Measurements from ENCODE around the gene TNNT3.

TNNT3 gene

DNA sequence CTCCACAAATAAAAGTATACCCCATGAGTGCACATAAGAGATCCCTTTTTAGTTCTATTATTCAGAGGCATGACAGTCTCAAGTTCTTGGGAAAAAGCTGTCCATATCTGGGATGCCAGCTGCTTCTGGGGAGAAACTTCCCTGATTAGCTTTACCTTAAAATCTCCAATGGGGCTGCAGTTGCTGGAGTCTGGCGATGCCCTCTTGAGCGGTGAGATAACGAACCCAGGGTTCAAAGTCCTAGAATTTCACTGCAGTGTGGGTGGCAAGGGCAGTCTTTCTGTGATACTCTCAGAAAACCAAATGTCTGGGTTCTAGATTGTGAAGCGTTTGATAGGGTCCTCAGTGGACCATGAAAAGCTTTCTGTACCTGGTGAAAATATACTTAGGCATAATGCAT lies 20.4 kb upstream of the TNNT3 start:
- DNase-seq: no peak

DNA sequence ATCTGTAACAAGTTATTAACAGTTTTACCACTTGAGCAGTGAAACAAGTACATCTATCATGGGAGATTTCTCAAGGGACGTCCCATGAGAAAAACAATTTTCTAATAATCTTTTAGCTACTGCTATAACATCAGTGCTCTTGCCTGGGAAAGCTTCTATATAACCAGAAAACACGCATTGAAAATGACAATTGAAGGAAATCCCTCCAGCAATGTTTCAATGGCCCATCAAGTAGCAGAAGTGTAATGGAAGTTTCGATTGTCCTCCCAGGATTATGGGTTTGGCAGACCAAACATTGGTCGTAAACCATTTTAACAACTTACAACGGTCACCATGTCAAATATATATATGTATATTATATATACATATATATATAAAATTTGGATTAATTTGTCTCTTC lies 19.8 kb upstream of the TNNT3 start:
- no peak for DNase-seq

DNA sequence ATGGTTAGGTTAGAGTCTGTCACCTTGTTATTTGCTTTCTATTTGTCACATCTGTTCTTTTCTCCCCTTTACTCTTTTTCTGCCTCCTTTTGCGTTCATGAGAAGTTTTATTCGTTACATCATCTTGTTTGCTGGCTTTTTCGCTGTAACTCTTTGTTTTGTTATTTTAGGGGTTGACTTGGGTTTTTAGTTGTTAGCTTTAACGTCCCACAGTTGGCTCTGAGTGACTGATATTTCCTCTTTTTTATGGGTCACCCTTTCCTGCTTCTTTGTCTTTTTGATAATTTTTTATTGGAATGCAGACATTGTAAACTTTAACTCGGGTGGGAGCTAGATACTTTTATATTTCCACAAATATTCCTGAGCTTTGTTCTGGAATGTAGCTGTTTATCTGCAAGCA lies 13.3 kb upstream of the TNNT3 start:
- DNase-seq: no peak

DNA sequence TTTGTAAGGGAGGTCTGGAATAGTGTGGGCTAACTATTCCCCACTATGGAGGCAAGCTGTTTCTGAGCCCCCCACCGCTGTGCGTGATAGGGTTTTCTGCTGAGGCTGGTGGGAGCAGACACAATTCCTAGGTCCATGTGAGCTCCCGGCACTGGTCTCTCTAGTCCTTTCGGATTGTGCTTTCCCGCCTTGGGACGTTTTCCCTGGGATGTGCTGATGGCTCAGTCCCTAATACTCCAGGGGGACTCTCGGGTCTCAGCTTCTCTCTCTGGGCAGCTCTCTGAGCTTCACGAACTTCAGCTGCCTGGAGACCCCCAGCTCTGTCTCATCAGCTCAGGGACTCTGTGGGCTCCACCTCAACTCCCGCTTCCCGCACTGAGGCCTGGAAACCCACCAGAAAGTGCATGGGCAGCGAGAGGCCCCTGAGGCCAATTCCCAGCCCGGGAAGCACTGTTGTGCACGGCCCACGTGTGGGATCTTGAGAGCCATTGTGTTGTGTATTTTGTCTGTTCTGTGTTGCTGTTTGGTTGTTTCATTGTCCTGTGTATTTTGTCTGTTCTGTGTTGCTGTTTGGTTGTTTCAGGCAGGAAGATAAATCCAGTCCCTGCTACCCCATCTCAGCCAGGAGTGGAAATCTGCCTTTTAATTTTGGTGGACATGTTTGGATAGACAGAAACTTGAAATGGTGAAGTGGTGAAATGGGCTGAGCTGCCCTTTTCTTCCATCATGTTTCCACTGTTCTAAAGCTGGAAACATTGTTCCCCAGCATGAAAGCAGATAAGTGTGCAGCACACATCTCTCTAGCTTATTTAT lies 12.7 kb upstream of the TNNT3 start:
- no peak for DNase-seq

DNA sequence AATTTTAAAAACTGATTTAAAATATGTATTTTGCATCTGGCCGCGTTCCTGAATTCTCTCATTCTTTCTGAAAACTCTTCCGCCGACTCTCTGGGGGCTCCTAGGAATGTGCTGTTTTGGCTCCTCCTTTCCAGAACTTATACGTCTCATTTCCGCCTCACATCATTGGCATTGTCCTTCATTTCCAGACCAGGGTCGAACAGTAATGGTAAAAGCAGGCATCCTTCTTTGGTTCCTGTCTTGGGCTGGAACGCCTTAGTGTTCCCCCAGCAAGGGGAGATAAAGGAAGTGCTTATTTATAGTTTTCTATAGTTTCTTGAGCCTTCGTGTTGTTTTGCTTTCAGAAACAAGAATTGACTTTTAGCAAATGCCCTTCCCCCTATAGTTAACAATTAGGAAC lies 10.9 kb upstream of the TNNT3 start:
- no peak for DNase-seq

DNA sequence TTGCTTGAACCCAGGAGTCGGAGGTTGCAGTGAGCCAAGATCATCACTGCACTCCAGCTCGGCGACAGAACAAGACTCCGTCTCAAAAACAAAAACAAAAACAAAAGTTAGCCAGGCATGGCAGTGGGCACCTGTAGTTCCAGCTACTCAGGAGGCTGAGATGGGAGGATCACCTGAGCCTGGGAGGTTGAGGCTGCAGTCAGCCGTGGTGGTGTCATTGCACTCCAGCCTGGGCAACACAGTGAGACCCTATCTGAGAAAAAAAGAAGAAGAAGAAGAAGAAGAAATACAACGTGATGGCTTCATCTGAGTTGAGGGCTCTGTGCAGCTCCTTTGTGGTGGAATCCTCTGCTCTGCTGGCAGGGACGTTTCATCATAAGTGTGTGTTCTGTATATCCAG lies 10.0 kb upstream of the TNNT3 start:
- no peak for DNase-seq

DNA sequence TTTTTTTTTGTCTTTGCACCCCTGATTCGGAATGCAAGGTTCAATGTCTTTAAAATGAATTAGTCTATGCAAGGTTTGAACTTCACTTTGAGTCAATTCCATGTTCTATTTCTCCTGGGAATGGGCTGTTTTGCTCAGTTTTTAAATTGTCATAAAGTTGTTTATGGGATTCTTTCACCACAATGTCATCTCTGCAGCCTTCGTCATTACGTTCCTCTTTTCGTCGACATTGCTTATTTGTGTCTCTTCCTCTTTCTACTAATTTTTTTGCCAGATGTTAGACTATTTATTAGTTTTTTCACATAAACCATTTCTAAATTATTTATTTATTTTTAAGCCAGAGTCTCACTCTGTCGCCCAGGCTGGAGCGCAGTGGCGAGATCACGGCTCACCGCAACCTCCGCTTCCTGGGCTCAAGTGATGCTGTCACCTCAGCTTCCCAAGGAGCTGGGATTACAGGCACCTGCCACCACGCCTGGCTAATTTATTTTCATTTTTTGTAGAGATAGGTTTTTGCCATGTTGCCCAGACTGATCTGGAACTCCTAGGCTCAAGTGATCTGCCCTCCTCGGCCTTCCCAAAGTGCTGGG lies 7.1 kb upstream of the TNNT3 start:
- DNase-seq: no peak

DNA sequence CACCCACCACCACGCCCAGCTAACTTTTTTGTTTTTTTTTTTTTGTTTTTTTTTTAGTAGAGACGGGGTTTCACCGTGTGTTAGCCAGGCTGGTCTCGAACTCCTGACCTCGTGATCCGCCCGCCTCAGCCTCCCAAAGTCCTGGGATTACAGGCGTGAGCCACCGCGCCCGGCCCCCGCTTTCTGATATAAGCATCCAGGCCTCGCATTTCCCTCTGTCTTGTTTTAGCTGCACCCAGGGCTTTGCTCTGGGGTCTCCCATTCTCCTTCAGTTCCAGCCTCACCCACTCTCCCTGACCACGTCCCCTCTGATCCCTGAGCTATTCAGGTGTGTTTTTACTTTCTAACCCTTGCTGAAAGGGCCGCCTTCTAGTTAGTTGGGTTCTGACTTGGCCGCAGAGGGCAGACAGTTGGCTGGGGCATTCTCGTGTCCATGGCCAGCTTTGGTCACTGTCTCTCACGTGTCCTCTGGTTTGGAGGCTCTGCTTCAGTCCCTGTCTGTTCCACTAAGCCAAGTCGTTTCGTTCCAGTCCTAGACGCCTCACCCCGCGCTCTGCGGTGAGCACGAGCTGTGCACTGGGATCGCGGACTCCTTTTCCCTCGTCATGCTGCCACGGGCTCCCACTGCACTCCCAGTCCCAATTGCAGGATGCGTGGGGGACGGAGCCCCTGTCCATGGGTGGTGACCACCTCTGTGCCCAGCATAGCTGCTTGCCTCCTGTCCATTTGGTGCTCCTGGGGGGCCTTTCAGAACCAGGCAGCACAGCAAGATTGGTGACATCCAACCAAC lies 6.0 kb upstream of the TNNT3 start:
- no peak for DNase-seq

DNA sequence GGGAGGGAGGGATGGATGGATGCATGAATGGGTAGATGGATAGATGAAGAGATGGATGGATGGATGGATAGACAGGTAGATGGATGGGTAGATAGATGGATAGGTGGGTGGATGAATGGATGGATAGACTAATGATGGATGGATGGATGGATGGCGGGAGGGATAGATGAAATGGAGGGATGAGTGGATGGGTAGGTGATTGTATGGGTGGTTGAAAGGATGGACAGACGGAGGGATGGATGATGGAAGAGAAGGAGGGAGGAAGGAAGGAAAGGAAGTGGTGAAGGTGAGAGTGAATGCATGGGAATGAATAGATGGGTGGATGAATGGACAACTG lies 3.7 kb upstream of the TNNT3 start:
- no peak for DNase-seq

DNA sequence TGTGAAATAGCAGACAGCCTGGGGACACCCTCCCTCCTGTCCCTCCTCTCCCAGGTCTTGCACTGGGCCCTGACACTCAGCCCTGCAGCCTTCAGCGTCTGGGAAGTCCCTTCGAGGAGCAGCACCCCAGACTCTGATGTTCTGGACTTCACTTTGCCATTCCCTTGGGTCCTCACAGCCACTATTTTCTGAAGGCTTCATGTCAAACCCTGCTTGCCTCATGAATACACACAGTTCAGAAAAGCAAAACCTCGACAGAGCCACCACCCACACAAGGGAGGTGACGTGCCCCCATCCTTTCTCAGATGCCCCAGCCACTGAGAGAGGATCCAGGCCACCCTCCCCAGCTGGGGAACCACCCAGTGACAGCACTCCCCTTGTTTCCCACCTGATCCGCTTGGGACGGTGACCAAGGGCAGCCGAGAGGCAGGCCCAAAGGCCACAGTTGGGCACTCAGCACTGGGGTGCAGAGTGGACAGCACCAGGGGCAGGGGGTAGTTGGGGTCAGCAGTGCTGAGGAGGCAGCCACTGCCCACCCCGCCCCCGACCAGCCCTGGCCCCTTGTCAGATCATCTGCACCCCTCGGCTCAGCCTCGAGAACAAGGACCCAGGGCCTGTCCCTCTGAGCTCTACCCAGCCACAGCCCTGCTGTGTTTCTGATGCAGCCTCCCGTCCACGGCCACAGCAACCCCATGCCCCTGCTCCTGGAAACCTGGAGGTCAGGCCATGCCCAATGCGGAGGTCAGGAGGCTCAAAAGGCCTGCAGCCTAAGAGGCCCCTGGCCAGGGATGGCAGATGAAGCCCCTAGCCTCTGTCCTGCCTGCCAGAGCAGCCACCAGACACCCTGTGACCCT lies 3.1 kb upstream of the TNNT3 start:
- no peak for DNase-seq

DNA sequence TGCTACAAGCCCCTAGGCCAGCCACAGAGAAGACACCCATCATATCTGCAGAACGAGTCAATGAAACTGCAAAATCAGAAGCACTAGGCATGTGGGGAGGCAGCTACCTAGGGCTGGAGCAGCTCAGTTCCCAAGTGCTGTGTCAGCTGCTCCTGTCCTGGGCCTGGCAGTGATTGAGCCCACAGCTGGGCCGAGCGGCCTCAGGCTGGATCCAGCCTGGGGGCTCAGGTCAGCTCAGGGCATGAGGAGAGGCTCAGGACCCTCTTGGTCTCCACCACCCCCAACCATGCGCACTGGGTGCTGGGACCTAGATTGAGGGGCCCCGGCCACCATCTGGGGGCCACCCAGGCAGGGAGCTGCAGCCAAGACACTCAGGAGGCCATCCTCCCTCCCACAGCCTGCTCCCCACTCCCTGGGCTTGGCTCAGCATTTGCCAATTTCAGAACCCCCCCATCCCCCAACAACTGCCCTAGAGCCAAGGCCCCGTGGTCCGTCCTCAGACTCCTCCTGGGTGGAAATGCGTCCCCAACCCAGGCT lies 2.4 kb upstream of the TNNT3 start:
- no peak for DNase-seq

DNA sequence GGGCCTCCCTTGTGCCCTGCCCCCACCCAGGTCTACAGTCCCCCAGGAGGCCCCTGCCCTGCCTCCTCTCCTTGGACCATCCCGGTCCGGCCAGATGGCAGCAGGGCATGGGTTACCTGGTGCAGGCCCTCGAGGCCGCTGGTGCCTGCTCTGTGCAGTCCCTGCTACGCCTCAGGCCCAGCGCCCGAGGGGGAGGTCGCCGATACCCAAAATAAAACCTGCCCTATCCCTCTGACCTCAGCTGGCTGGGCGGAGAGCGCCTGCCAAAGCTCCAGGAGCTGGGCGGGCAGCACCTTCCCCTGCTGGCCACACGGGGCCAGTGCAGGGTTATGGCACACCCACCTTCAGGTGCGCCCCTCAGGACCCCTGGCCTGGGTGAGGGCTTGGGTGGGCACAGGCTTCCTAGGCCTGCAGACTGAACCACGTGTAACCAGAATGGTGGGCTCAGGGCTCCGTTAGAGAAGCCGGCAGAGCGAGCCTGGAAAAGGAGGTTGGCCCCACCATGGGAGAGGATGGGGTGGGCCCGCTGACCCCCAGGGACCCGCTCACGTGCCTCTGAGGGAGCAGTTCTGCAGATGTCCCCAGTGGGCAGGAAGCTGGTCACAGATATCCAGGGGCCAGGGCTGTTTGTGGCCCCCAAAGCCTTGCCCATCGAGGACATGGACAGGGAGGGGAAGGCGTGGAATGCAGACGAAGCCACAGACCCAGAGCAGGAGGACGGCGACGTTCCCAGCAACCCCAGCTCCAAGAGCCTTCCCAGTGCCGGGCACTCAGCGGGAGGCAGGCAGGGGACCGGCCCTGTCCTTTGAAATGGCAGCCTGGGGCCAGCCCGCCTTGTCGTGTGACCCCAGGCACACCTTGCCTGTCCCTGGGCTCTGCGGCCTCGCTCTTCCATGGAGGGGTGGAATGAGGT lies 1.7 kb upstream of the TNNT3 start:
- DNase-seq: no peak

DNA sequence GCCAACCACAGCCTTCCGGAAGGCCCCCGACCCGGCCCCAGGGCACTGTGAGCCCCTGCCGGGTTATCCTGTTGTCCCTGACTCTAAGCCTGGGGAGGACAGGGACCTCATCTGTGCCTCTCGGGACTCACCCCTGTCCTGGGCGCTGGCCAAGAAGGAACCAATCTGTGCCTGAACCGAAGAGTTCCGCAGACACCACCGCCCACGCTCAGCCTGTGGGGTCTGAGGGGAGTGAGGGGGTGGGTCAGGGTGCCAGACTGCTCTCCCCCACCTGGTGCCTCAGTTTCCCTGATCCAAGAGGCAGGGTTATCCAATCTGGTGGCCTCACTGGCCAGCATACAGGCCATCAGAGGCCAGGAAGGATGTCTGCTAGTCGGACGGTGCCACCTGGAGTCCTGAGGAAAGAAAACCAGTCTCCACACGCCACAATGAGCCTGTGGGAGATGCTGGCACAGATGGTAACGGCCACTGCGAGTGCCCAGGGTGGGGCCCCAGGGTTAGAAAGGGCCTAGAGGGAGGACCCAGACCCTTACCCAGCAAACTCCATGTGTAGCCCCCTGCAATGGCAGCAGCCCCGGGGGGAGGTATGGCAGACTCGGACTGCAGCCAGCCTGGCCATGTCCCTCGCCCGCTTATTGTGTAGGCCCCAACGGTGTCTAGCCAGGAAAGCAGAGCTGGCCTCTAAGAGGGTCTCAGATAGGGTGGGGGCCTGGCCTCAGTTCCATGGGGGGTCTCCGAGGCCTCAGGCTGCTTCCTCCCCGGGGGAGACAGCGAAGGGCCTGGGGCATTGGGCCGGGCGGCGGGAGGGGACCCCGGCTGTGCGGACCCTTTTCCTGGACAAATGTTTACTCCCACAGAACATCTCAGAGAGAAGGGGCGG lies 827 bp upstream of the TNNT3 start:
- DNase-seq: no peak

DNA sequence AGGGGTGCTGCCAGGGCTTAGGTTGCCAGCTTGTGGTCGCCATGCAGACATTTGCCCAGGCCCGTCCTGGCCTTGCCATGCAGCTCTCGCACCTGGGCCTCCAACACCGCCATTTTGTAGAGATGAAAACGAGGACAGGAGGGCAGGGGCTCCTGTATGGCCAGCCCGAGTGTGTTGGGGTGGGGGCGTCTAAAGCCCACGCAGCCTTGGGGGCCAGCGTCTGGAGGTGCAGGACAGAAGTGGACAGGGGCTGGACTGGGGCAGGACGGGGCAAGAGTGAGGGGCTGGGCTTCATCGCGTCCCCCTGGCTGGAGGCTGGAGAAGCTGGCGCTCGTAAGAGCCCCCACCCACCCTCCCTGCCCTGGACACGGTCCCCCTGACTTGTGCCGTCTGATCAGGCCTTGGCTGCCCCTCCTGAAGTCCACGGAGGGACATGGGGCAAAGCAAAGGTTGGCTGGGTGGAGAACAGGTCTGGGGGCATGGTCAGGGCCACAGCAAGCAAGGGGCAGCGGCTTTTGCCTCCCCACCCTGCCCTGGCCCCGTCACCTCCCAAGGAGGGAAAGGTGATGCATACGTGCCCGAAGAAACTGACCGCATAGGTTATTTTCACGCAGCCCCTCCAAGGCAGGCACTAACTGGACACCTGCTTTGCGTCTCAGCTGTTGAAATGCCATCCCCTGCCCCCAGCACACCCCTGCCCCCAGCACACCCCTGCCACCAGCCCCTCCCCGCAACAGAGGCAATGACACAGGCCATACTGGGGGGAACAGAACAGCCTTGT lies 815 bp downstream of the TNNT3 start:
- DNase-seq: no peak

DNA sequence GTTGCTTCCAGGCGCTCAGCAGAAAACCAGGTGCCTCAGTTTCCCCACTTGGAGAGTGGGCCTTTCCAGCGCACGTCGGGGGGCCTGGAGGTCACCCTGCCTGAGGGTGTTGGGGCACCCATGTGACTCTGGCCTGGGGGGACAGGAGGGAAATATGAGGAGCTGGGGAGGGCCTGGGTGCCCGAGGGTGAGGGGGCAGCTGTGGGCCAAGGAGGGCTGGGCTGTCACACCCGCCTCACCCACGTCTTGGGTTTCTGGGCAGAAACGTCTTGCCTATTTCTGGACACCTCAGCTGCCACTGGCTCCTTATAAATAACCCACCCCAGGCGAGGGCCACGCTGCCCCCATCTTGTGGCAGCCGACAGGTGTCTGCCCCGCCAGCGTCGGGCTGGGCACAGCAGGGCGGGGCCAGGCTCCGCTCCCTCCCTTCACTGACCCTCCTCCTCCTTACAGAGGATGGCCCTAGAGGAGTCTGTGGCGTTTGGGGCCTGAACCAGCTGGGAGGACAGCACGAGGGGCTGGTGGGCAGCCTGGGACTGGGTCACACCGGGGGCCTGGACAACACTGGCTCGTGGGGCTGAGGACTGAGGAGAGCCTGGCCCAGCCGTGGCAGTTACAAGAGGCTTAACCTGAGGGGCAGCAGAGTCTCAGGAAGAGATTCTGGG lies 1.5 kb downstream of the TNNT3 start:
- DNase-seq: no peak

DNA sequence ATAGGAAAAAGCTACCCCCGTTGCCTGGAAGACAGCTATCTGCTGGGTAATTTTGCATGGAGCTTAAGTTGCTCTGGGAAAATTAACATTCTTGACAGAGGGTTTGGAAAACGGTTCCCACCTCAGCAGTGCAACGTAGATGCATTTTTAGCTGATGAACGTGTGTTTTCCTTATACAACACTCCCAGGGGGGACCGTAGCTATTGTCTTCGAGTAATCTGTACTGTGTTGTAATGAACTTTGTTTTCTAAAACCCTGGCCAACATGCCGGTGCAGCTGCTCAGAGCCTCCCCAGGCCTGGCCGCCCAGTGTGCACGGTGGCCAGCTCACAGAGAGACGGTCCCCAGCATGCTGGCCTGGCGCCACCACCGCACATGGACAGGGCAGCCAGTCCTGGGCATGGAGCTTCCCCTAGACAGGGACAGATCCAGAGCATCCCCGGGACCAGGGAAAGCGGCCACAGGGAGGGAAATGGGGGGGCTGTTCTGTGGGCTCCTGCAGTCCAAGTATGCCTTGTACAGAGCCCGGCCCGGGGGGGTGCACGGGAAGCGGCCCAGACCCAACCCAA lies 2.2 kb downstream of the TNNT3 start:
- DNase-seq: no peak

DNA sequence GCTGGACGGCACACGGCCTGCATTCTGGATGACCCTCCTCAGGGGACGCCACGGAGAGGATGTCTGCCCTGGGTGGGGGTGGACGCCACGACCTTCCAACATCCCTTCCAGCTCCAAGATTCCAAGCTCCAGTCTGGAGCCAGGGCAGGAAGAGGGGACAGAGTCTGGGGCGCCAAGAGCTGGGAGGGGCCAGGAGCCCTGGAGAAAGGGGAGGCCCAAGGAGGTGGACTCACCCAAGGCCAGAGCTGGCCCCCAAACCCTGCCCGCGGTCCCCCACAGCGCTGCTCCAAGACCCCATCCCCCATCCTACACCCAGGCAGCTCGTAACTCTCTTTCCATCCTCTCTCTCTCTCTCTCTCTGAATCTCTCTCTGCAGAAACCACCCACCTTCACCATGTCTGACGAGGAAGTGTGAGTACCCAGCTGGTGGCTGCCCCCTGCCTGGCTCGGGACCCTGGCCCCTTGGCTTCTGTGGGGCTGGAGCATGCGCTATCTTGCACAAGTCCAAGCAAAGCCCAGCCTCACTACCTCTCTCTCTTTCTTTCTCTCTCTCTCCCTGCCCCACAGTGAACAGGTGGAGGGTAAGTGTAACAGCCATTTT lies 3.1 kb downstream of the TNNT3 start:
- DNase-seq: no peak

DNA sequence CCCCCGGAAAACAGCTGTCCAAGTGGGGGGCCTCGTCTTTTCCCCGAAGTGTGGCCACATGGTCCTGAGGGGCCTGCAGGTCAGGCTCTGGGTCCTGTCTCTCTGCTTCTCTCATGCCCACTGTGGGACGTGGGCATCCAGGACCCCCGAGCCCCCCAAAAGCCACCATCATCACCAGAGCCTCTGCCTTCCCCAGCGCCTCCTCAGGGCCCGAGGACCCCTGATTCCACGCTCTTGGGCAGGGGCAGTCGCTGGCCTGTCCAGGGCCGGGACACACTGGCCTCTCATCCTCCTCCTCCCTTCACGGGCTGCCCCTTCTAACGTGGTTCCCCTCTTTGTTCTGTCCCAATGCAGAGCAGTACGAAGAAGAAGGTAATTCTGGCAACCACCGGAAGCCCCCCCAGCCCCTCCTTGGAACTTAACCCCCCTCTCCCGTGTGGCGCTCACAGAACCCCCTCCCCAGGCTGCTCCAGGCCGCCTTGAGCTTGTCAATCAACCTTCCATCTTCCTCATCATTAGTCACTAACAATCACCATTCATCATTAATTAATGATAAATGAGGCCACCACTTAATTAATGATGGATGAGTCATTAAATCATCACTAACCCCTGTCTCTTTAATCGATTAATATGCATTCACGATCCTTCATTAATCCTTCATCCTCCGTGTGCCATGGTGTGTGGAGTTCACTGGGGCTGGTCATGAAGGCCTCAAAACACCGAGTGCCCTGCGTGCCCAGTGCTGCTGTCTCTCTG lies 3.9 kb downstream of the TNNT3 start:
- no peak for DNase-seq
